Gastrocnemius medialis (tissue), 4 donors: ENCODE measurements around the gene CTBP1. TPM values are rescaled to one million over a fixed set of nuclear protein-coding genes. Genes with fewer than 3 reads are reported as not detected.
"Not testable (repeated sequence)": the region's sequence is repeated elsewhere in the genome, so short reads cannot be mapped to it uniquely, and the experiment has no call there.

Experiments used
- ATAC-seq, 2 donors: fragments of 150-250 bp; one replicate each; pipeline ENCODE4 v1.9.1; 2016
- DNase-seq, 2 donors: peaks; one replicate each; pipeline ENCODE4 v3.0.0-alpha.2; 2019
- H3K27ac ChIP-seq, 4 donors: fragments of 200-600 bp; sonication (generic); 1 replicate in 1 of 4; 2 replicates in 3 of 4; pipeline ENCODE4 v1.5.1; 2016 to 2018; ENCODE audit warnings: mild to moderate bottlenecking in 2 of 4, moderate library complexity in 1 of 4
- H3K27me3 ChIP-seq, 3 donors: fragments of 200-600 bp; sonication (generic) in 2 of 3; 1 replicate in 1 of 3; 2 replicates in 2 of 3; pipeline versions ENCODE4 v1.5.1 to v1.6.0; 2016 to 2019; ENCODE audit warnings: mild to moderate bottlenecking in 1 of 3, moderate library complexity in 1 of 3
- H3K36me3 ChIP-seq, 2 donors: fragments of 200-600 bp; sonication (generic) in 1 of 2; one replicate each; pipeline ENCODE4 v1.5.1; 2017 to 2018
- H3K4me1 ChIP-seq, 2 donors: fragments of 200-600 bp; sonication (generic) in 1 of 2; one replicate each; pipeline ENCODE4 v1.5.1; 2016 to 2017; ENCODE audit warnings: mild to moderate bottlenecking in 2 of 2
- H3K4me3 ChIP-seq, 4 donors: fragments of 200-600 bp; sonication (generic) in 3 of 4; 1 replicate in 1 of 4; 2 replicates in 3 of 4; pipeline ENCODE4 v1.5.1; 2016 to 2019; ENCODE audit warnings: mild to moderate bottlenecking in 2 of 4
- H3K9me3 ChIP-seq, 3 donors: fragments of 200-600 bp; sonication (generic) in 2 of 3; 1 replicate in 1 of 3; 2 replicates in 2 of 3; pipeline ENCODE4 v1.5.1; 2016 to 2019
- POLR2A ChIP-seq, 2 donors: fragments of 450-650 bp; IDR thresholded peaks; one replicate each; pipeline ENCODE4 v1.6.1; 2017; ENCODE audit warnings: antibody characterized with exemption in 2 of 2, mild to moderate bottlenecking in 2 of 2, moderate library complexity in 2 of 2
- in situ Hi-C, 4 donors: fragments of 200-750 bp; cut with MboI; loops; one replicate each; pipeline versions ENCODE4 v1.15.0 to v1.8.0; 2017; ENCODE audit warnings: low sequenced_read_pairs in 4 of 4
- intact Hi-C: fragments of 100-400 bp; cut with DNase I; formaldehyde crosslinking; loops from one replicate; pipeline ENCODE4 v1.15.1; 2023; ENCODE audit warnings: low total_unique reads
- total RNA-seq, 4 donors: library from RNA; depleted of rRNA; stranded (reverse); fragments of >200 nt; gene quantifications; one replicate each; pipeline versions ENCODE4 v1.1.0 to v1.2.3, GENCODE V29; 2016
- TF ChIP-seq, protein P1 (sequence below), 5 experiments: fragments of 450-650 bp in 3 of 5; fragments of 200-600 bp in 2 of 5; sonication (generic) in 2 of 5; IDR thresholded peaks in 4 of 5; conservative IDR thresholded peaks in 1 of 5; 1 replicate in 4 of 5; 2 replicates in 1 of 5; pipeline ENCODE4 v1.5.1; 2016 to 2019; ENCODE audit warnings: antibody characterized with exemption in 5 of 5, mild to moderate bottlenecking in 3 of 5, moderate library complexity in 3 of 5

The CTBP1 gene
- total RNA-seq, 4 donors from 2014 or later = 126 to 224 (median 169) TPM

- in situ Hi-C loops = no loop called here
- Histone ChIP-seq H3K4me3 (no peak overlapping the region), H3K27ac (peak overlapping the region; percentile 7 to 47 (median 28)), H3K4me1 (peaks cover 16 to 41% of the 10 kb centered on the region in 2 donors), H3K27me3 (no peaks in the 10 kb centered on the region), H3K9me3 (no peaks in the 10 kb centered on the region), H3K36me3 (peaks cover 0 to 38% of the 10 kb centered on the region in 2 donors)
- intact Hi-C loops = no loop called here
- TF ChIP-seq, protein P1, sequence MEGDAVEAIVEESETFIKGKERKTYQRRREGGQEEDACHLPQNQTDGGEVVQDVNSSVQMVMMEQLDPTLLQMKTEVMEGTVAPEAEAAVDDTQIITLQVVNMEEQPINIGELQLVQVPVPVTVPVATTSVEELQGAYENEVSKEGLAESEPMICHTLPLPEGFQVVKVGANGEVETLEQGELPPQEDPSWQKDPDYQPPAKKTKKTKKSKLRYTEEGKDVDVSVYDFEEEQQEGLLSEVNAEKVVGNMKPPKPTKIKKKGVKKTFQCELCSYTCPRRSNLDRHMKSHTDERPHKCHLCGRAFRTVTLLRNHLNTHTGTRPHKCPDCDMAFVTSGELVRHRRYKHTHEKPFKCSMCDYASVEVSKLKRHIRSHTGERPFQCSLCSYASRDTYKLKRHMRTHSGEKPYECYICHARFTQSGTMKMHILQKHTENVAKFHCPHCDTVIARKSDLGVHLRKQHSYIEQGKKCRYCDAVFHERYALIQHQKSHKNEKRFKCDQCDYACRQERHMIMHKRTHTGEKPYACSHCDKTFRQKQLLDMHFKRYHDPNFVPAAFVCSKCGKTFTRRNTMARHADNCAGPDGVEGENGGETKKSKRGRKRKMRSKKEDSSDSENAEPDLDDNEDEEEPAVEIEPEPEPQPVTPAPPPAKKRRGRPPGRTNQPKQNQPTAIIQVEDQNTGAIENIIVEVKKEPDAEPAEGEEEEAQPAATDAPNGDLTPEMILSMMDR (IDR thresholded peaks at IDR 0.05 in 4 of 5, conservative IDR thresholded peaks at IDR 0.05 in 1 of 5) = no peak
- no peak for TF ChIP-seq POLR2A (IDR thresholded peaks at IDR 0.05)
- no peak for DNase-seq
- no peak for ATAC-seq
Measured at GRCh38 chr4:1238676-1239000, 10.3 kb downstream of the CTBP1 start.

DNA sequence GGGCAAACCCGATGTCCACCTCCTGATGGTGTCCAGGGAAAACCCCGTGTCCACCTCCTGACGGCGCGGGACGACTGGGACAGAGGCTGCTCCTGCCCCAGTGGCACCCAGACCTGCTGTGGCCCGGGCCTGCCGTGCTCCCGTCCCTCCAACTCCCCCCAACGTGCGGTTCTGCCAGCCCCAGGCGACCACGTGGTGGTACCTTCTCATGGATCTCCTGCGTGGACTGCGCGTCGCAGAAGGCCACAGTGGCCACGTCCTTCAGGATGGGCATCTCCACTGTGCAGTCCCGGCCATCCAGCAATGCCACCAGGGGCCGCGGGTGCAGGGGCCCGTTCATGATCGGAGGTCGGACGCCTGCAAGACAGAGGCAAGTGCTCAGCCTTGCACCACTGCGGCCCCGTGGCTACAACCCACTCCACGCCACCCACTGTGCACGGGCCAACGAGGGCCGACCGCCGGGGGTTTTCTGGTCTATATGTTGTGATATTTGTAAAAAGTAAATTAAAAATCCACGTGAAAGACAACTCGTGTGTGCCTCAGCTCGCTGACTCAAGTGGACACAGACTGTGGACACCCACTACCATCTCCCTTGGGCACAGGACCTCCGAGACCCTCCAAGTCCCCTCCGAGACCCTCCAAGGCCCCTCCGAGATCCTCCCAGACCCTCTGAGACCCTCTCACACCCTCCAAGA, 10.8 kb downstream of the CTBP1 start:
- no peak for TF ChIP-seq POLR2A (IDR thresholded peaks at IDR 0.05)
- TF ChIP-seq, protein P1 (IDR thresholded peaks at IDR 0.05 in 4 of 5, conservative IDR thresholded peaks at IDR 0.05 in 1 of 5) = no peak
- peaks cover 0 to 38% of the 10 kb centered on the region in 2 donors for H3K36me3 ChIP-seq
- no peak overlapping the region for H3K4me3 ChIP-seq
- peaks cover 11 to 36% of the 10 kb centered on the region in 2 donors for H3K4me1 ChIP-seq
- peak overlapping the region in 1 of 4 donors; percentile 7 for H3K27ac ChIP-seq
- intact Hi-C loops = no loop called here
- in situ Hi-C loops = no loop called here
- H3K27me3 ChIP-seq = no peaks in the 10 kb centered on the region
- DNase-seq (peak in 1 of 2 donors; percentile 10), ATAC-seq (no peak)
- no peaks in the 10 kb centered on the region for H3K9me3 ChIP-seq

- peaks cover 0 to 43% of the 10 kb centered on the region in 2 donors for H3K36me3 ChIP-seq
- H3K27me3 ChIP-seq, H3K27ac ChIP-seq, in situ Hi-C loops, H3K4me3 ChIP-seq, DNase-seq, H3K9me3 ChIP-seq, intact Hi-C loops, ATAC-seq: not testable (repeated sequence)
- peaks cover 3 to 28% of the 10 kb centered on the region in 2 donors for H3K4me1 ChIP-seq
Measured at GRCh38 chr4:1237261-1237660, 11.7 kb downstream of the CTBP1 start.

DNA sequence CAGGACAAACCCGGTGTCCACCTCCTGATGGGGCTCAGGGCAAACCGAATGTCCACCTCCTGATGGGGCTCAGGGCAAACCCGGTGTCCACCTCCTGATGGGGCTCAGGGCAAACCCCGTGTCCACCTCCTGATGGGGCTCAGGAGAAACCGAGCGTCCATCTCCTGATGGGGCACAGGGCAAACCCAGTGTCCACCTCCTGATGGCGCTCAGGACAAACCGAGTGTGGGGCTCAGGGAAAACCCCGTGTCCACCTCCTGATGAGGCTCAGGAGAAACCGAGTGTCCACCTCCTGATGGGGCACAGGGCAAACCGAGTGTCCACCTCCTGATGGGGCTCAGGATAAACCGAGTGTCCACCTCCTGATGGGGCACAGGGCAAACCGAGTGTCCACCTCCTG, 12.1 kb downstream of the CTBP1 start:
- ATAC-seq, H3K9me3 ChIP-seq, H3K4me3 ChIP-seq, H3K27ac ChIP-seq, H3K27me3 ChIP-seq, DNase-seq, intact Hi-C loops, in situ Hi-C loops: not testable (repeated sequence)
- H3K4me1 ChIP-seq = peaks cover 0 to 28% of the 10 kb centered on the region in 2 donors
- H3K36me3 ChIP-seq = peaks cover 0 to 44% of the 10 kb centered on the region in 2 donors

- TF ChIP-seq, protein P1 (IDR thresholded peaks at IDR 0.05 in 4 of 5, conservative IDR thresholded peaks at IDR 0.05 in 1 of 5) = no peak
- TF ChIP-seq POLR2A (IDR thresholded peaks at IDR 0.05) = no peak
- peaks cover 0 to 46% of the 10 kb centered on the region in 2 donors for H3K36me3 ChIP-seq
- H3K4me3 ChIP-seq = no peak overlapping the region
- H3K9me3 ChIP-seq = no peaks in the 10 kb centered on the region
- ATAC-seq (no peak), DNase-seq (peak in 1 of 2 donors; percentile 10)
- H3K4me1 ChIP-seq = peaks cover 0 to 29% of the 10 kb centered on the region in 2 donors
- in situ Hi-C loops (no loop called here), intact Hi-C loops (no loop called here)
- no peak overlapping the region for H3K27ac ChIP-seq
- no peaks in the 10 kb centered on the region for H3K27me3 ChIP-seq
Measured at GRCh38 chr4:1236103-1236641, 12.8 kb downstream of the CTBP1 start.
